Renal cortical epithelial cell (primary cell): ENCODE data around the gene AKR1E2. TPM values are rescaled to one million over a fixed set of nuclear protein-coding genes. Genes with fewer than 3 reads are reported as not detected.

ENCODE experiments used
- DNase-seq: peaks from one replicate; pipeline ENCODE4 v3.0.0-alpha.2; 2011; ENCODE audit warnings: low read depth
- total RNA-seq: library from RNA; depleted of rRNA; stranded (reverse); fragments of >200 nt; gene quantifications from 2 replicates; pipeline ENCODE4 v1.2.3, GENCODE V29; 2014

The AKR1E2 gene
- total RNA-seq, 1 donor from 2014 or later, result 6.0 TPM

GRCh38 chr10:4844864-4845263, 18.9 kb downstream of the AKR1E2 start:
- DNase-seq, result no peak

GRCh38 chr10:4845766-4846165, 19.8 kb downstream of the AKR1E2 start:
- no peak for DNase-seq

- DNase-seq, result no peak
Observed at GRCh38 chr10:4846775-4847174, 20.8 kb downstream of the AKR1E2 start.

- peak; percentile 79 for DNase-seq
Observed at GRCh38 chr10:4847561-4848355, 21.8 kb downstream of the AKR1E2 start.

- no peak for DNase-seq
Observed at GRCh38 chr10:4848356-4849041, 22.5 kb downstream of the AKR1E2 start.

GRCh38 chr10:4849042-4849402, 23.0 kb downstream of the AKR1E2 start:
- no peak for DNase-seq

- DNase-seq, result peak; percentile 93
Observed at GRCh38 chr10:4849555-4850242, 23.7 kb downstream of the AKR1E2 start.

- DNase-seq, result no peak
Observed at GRCh38 chr10:4850397-4850796, 24.4 kb downstream of the AKR1E2 start.

GRCh38 chr10:4851176-4851575, 25.2 kb downstream of the AKR1E2 start:
- no peak for DNase-seq

GRCh38 chr10:4851846-4852245, 25.8 kb downstream of the AKR1E2 start:
- peak; percentile 70 for DNase-seq

GRCh38 chr10:4865945-4866661, 40.1 kb downstream of the AKR1E2 start:
- DNase-seq, result no peak

GRCh38 chr10:4867109-4867519, 41.1 kb downstream of the AKR1E2 start:
- DNase-seq, result no peak

- no peak for DNase-seq
Observed at GRCh38 chr10:4867520-4868356, 41.7 kb downstream of the AKR1E2 start.

- DNase-seq, result no peak
Observed at GRCh38 chr10:4868357-4868657, 42.3 kb downstream of the AKR1E2 start.

- DNase-seq, result no peak
Observed at GRCh38 chr10:4882704-4883078, 56.7 kb downstream of the AKR1E2 start.

GRCh38 chr10:4883079-4883739, 57.2 kb downstream of the AKR1E2 start:
- DNase-seq, result peak; percentile 91

GRCh38 chr10:4885162-4885561, 59.2 kb downstream of the AKR1E2 start:
- no peak for DNase-seq

- no peak for DNase-seq
Observed at GRCh38 chr10:4887501-4887900, 61.5 kb downstream of the AKR1E2 start.

GRCh38 chr10:4888236-4888635, 62.2 kb downstream of the AKR1E2 start:
- no peak for DNase-seq

GRCh38 chr10:4889959-4890358, 64.0 kb downstream of the AKR1E2 start:
- DNase-seq, result peak; percentile 14

- DNase-seq, result no peak
Observed at GRCh38 chr10:4892681-4893080, 66.7 kb downstream of the AKR1E2 start.
